Activated CD4-positive, alpha-beta T cell treated with anti-CD3 and anti-CD28 coated beads, Interleukin-2, Interleukin-6, amounts not matched to agents 100 ng/mL and 50 ng/mL, durations not matched to agents 16 hours and 8 hours (primary cell): ENCODE results near the gene TAX1BP1.
A peak's percentile ranks its signal among the peaks of the same experiment; 100 is the strongest.

Experiments used
- DNase-seq: peaks from one replicate; pipeline ENCODE4 v3.0.0-alpha.2; 2020

Gene TAX1BP1

DNA sequence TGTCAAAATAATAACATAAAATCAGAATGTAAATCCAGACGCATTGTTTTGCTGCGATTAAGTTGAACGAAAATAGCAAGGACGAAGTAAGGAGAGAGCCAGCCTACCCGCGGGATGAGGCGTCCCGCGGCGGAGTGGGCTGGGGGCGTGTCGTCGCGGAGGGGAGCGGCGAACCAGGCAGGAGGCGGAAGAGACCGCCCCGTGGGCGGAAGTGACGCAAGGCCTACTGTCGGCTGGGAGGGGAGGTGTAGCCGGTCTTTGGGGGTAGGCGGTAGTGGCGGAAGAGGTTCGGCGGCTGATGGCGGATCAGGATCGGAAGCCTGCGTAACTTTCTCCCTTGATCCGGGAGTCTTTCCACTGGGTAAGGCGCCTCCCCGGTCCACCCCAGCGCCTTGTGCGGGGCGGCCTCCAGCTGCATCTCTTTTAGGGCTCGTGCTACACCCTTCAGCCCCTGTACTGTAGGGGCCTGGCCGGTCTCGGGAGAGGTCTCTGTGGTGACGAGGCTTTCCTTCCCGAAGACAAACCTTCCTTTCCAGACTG, at the start of gene TAX1BP1:
TSS of gene TAX1BP1 (plus strand) at position 254 of the 540 bp plus-strand sequence. CDS start 8,363 bp downstream, outside the sequence.
- peak; percentile 96 for DNase-seq

GRCh38 chr7:27690649-27691048, 49.3 kb upstream of the TAX1BP1 start:
- DNase-seq: no peak

DNA sequence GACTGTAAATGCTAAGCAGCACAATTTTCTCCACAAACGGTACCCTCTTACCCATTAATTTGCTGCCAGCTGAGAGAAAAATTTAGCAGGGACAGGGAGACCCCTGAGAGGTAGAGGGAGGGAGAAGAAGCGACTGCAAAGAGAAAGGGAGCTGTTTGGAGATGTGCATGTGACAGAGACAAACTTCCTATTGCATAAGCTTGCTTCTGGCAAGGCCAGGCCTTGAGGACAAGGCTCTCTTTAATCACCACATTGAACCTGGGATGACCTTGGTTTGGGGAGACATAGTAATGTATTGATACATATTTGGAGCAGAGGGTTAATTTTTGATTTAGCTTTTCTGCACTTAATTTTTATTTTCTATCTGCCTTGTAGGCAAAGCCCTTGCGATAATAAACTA, 46.2 kb upstream of the TAX1BP1 start:
- no peak for DNase-seq

DNA sequence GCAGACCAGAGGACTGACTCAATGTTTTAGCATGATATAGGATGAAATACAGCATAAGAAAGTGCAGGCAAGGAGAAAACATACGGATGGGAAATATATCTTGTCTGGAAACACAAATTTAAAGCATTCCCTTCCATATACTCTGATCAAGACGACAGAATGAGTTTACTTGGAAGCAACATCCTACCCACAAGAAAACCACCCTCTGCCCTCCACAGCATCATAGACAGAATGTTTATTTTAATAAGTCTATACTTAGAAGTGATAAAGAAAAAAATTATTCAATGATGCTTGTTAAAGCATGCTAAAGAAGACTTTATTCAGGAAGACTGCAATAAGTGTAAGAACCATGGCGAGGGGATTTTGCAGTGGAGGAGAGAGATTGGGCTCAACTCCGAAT, 44.9 kb upstream of the TAX1BP1 start:
- no peak for DNase-seq

GRCh38 chr7:27697861-27698430, 42.0 kb upstream of the TAX1BP1 start:
- DNase-seq: peak; percentile 30

- DNase-seq: no peak
Observed at GRCh38 chr7:27699751-27700150, 40.2 kb upstream of the TAX1BP1 start.

DNA sequence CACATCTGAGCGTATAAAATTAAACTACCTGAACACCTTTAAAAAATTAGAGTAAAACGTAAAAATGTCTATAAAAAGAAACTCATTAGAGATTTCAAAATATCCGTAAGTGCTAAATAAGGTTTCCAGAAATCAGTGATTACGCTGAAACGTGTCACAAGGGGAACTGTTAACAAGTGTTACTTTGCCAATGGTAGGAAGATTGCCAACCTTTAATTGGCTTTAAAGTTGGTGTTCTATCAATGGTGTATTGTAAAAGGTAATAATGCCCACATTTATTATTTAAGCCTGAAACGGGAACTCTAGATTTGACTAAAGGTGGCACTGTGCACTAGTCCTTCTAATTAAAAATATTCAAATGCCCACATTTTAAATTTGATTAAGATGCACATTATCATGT, 39.5 kb upstream of the TAX1BP1 start:
- DNase-seq: no peak

DNA sequence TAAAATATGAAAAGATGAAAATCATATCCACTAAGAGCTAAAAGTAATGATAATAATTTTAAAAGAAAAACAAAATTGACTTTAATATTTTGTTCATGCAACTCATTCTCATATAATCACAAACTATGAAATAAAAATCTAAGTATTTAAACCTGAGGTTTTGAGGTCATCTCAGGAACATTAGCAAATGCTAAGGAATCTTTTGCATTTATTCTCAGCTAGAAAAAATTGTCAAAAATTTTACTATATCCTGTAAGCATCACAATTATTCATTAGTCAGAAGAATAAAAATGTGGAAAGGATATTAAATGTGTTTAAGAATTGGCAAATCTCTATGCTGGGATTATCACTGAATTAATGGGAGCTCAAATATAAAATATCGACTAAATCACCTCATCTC, 36.8 kb upstream of the TAX1BP1 start:
- DNase-seq: no peak

DNA sequence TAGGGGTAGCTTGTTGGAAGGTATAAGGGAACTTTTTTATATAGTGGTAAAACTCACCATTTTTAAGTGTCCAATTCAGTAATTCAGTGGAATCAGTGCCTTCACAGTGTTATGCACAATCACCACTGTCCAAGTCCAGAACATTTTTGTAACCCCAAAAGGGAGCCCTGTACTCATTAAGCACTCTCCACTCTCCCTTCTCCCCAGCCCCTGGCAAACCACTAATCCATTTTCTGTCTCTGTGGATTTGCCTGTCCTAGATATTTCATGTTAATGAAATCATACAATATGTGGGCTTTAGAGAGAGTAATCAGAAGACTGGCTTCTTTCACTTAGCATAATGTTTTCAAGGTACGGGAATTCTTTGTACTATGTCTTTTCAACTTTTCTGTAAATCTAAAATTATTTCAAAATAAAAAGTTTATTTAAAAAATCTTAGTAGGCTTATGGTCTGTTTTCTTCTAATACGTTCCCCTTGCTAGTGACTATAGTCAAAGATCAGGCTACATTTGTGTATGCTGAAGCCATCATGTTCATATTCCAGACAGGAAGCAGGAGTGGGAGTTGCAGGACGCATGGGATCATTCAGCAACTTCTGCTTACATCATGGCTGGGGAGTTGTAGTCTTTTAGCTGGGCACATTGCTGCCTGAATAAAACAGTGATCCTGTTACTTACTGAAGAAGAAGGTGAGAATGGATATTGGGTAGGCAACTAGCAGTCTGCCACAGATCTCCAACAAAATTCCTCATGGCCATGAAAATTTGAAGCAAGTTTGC, 35.4 kb upstream of the TAX1BP1 start:
- DNase-seq: no peak

- no peak for DNase-seq
Observed at GRCh38 chr7:27705200-27705594, 34.8 kb upstream of the TAX1BP1 start.

DNA sequence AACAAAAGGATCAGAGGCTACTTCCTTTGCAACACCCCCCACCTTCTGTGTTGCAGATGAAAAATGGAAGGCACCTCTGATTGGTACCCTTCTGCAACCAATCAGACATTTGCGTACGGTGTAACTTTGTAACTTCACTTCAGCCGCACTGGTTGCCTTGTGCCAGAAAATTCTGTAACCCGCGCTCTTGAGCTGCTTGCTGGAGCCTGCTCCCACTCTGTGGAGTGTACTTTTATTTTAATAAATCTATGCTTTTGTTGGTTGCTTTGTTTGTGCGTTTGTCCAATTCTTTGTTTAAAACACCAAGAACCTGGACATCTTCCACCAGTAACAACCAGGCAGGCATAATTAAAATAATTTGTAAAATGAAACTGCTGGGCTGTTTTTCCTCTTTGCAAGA, 31.5 kb upstream of the TAX1BP1 start:
- no peak for DNase-seq

- peak; percentile 30 for DNase-seq
Observed at GRCh38 chr7:27709137-27710075, 30.6 kb upstream of the TAX1BP1 start.

GRCh38 chr7:27712217-27712616, 27.7 kb upstream of the TAX1BP1 start:
- DNase-seq: no peak

GRCh38 chr7:27714831-27715444, 25.0 kb upstream of the TAX1BP1 start:
- DNase-seq: no peak

- DNase-seq: no peak
Observed at GRCh38 chr7:27723085-27723484, 16.9 kb upstream of the TAX1BP1 start.

GRCh38 chr7:27727058-27727457, 12.9 kb upstream of the TAX1BP1 start:
- DNase-seq: no peak

DNA sequence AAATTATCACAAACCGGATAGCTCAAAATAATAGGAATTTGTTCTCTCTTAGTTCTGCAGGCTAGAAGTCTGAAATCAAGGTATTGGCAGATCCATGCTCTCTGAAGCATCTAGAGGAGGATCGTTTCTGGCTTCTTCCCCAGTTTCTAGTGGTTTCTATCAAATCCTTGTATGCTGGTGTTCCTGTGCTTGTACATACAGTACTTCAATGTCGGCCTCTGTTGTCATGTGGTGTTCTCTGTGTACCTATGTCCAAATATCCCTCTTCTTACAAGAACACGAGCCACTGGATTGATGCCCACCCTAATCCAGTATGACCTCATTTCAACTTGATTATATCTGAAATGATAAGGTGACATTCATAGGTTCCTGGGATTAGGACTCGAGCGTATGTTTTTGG, 9.8 kb upstream of the TAX1BP1 start:
- DNase-seq: no peak

DNA sequence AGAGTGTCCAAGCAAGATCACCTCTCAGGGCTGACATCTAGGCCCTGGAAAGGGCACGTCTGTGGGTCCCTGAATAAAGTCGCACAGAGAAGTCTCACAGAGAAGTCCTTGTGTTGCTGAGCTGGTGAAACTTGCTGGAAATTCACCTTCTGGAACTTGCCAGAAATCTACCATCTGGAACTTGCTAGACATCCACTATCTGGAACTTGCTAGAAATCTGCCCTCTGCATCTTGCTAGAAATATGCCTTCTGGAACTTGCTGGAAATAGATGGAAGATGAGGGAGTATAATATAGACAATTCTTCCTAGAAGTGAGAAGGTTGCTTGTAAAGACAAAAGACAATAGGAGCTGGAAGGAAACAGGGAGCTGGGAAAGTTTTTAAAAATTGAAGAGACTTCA, 5.4 kb upstream of the TAX1BP1 start:
- no peak for DNase-seq

DNA sequence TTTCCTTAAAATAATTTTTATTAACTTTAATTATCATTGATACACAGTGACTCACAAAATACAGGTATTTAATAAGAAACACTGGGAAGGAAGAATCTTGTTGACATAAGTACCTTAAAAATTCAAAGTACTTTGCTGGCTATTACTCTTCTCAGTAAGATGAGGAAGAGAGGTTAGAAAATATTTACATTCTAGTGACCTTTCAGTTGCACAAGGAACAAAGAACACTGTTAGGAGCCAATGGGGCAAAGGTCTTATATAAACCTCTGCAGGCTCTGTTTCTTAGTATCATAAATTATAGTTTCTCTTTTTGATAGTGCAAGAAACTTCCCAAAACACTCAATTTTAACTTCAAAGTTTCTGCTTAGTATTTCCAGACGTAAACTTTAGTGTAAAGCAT, 4.8 kb upstream of the TAX1BP1 start:
- DNase-seq: no peak

GRCh38 chr7:27735831-27736230, 4.1 kb upstream of the TAX1BP1 start:
- no peak for DNase-seq

GRCh38 chr7:27737178-27737577, 2.8 kb upstream of the TAX1BP1 start:
- DNase-seq: no peak

GRCh38 chr7:27737616-27738015, 2.3 kb upstream of the TAX1BP1 start:
- DNase-seq: no peak
